Fibroblast of skin of right quadriceps (primary cell): Measurements from ENCODE around the gene PTK6.

Source experiments
- DNase-seq: peaks from one replicate; pipeline ENCODE4 v3.0.0-alpha.2; 2013

PTK6 gene

DNA sequence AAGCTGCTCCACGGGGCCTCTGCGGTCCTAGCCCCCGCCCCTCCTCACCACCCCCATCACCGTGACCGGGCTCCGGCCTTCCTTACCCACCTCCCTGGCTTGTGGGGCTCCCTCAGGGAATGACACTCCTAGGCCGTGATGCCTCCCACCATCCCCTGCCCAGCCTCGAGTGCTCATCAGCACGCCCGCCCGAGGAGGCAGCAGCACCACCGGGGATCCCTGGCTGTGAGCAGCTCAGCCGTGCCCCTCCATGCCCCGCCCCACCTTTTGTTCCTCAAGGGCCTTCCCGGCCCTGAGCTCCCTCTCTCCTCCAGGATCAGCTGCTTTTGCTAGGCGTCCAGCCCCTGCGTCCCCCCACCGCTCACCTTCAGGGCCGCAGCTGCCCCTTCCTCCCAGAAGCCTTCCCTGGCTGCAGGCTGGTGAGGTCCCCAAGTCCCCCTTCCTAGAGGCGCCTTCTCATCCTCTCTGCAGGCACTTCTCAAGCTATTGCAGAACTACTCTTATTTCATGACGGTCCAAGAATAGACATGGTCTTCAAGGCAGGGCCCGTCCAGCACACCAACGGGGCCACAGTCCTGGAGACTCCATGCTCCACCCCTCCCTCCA lies 19.8 kb upstream of the PTK6 start:
- no peak for DNase-seq

DNA sequence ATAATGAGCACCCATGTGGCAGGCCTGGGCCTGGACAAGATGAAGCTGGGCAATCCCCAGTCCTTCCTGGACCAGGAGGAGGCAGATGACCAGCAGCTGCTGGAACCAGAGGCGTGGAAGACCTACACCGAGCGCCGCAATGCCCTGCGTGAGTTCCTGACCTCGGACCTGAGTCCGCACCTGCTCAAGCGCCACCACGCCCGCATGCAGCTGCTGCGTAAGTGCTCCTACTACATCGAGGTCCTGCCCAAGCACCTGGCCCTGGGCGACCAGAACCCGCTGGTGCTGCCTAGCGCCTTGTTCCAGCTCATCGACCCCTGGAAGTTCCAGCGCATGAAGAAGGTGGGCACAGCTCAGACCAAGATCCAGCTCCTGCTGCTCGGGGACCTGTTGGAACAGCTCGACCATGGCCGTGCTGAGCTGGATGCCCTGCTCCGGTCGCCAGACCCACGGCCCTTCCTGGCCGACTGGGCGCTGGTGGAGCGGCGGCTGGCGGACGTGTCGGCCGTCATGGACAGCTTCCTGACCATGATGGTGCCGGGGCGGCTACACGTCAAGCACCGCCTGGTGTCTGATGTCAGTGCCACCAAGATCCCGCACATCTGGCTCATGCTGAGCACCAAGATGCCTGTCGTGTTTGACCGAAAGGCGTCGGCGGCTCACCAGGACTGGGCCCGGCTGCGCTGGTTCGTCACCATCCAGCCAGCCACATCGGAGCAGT lies 18.6 kb upstream of the PTK6 start:
- no peak for DNase-seq

DNA sequence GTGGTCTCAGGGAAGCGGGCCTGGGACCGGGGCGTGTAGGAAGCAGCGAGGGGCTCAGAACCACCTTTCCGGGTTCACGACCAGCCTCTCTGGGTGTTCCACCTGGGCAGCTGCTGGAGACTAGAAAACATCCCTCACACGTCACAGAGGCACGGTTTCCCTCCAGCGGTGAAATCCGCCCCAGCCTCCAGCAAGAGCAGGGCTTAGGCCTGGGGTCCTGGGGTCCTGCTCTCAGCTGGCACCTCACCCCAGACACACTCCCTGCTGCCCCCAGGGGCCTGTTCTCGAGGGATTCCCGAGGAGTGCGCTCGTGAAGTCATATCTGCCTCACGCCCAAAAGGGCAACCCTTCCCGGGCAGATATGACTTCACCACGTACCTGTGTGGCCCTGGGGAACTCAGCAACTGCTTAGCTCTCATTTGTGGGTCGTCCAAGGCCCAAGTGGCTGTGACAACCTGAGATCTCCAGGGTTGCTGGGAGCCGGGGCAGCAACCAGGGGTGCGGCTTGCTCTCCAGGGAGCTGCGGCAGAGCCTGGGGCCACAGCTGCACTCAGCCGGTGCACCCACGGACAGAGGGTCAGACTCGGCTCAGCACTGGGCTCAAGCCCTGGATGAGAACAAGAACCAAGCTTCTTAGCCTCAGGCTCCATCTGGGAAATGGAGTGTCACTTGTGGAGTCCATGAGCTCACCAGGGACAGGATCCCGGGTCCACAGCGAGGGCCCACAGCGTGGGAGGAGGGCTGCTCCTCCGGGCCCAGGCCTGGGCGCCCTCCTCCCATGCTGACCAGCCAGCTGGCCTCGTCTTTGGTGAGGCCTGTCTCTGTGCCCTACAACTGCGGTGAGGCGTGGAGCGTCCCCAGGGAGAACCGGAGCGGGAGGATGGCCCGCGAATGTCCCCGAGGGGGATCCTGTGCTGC lies 17.4 kb upstream of the PTK6 start:
- no peak for DNase-seq

DNA sequence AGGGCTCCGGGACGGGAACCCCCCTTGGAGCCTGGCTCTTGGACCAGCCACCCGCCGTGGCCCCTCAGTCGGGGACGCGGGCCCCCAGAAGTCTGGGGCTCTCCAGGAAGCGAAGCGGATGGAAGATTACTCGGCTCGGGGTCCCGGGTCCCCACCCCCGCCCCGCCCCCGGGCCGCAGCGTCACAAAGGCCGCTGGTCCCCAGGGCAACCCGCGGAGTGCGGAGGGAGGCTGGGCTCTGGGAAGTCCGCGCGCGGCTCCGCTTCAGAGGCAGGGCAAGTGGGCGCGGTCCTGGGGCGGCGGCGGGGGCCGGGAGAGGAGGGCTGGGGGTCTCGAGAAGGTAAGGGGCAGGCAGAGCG lies 16.7 kb upstream of the PTK6 start, which contains the start of gene FNDC11:
Gene FNDC11, plus strand, starts transcription at position 227 of the 358 bp plus-strand sequence. CDS start 1,505 bp downstream, outside the sequence.
- DNase-seq = no peak

DNA sequence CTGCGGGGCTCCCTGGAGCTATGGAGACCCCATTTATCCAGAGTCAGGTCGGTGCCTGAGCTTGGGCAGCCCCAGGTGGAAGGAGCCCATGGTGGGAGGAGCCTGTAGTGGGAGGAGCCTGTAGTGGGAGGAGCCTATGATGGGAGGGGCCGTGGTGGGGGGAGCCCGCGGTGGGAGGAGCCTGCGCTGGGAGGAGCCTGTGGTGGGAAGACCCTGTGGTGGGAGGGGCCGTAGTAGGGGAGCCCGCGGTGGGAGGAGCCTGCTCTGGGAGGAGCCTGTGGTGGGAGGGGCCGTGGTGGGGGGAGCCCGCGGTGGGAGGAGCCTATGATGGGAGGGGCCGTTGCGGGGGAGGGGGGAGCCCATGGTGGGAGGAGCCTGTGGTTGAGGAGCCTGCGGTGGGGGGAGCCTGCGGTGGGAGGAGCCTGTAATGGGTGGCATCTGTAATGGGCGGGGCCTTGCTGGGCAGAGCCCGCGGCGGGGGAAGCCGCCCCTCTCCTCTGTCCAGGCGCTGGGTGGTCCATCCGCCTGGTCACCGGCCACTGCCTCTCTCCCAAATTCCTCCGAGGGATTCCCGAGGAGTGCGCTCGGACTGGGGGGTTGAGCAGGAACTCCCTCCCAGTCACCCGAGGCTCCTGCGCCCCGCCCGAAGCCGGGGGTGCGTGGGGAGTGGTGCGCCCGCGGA lies 16.2 kb upstream of the PTK6 start:
- peak; percentile 78 for DNase-seq

GRCh38 chr20:63552481-63553249 lies 15.5 kb upstream of the PTK6 start:
- DNase-seq = no peak

DNA sequence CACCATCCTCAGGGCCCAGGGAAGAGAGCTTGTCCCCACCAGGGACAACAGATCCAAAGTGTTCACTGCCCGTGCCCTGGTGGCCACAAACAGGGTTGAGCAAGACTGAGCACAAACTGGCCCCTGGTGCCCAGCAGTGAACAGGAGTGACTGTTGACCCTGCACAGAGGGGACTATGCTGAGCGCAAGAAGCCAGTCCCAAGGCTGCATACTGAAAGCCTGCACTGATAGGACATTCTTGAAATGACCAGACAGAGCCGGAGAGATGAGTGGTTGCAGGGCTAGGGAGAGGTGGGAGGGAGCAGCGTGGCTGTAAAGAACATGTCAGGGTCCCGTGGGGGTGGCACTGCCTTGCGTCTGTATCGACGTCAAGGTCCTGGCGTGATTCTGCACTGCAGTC lies 13.9 kb upstream of the PTK6 start:
- DNase-seq = no peak

- DNase-seq = no peak
Measured at GRCh38 chr20:63549679-63550282, 12.6 kb upstream of the PTK6 start.

GRCh38 chr20:63549019-63549418 lies 11.8 kb upstream of the PTK6 start:
- DNase-seq = no peak

DNA sequence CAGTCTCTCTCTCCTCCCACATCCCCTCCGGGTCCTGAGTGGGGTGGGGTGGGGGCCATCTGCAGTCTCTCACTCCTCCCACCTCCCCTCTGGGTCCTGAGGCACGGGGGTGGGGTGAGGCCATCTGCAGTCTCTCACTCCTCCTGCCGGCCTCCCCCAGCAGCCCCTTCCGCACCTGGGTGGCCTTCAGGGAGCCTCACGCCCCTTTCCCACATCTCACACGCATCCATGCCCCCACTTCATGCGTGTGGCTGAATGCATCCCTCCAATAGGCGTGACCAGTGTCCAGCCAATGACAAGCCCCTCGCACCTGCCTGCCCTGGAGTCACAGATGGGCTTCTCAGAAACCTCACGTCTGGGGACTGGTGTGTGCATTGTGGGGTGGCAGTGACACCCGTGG lies 11.4 kb upstream of the PTK6 start:
- DNase-seq = no peak

GRCh38 chr20:63547725-63548480 lies 10.7 kb upstream of the PTK6 start, which contains the start of gene SRMS:
TSS of gene SRMS (minus strand) at chr20:63547749. CDS start at chr20:63547463, 286 bp downstream.
- no peak for DNase-seq

- no peak for DNase-seq
Measured at GRCh38 chr20:63546956-63547724, 10.0 kb upstream of the PTK6 start.

GRCh38 chr20:63546256-63546955 lies 9.2 kb upstream of the PTK6 start:
- DNase-seq = no peak

DNA sequence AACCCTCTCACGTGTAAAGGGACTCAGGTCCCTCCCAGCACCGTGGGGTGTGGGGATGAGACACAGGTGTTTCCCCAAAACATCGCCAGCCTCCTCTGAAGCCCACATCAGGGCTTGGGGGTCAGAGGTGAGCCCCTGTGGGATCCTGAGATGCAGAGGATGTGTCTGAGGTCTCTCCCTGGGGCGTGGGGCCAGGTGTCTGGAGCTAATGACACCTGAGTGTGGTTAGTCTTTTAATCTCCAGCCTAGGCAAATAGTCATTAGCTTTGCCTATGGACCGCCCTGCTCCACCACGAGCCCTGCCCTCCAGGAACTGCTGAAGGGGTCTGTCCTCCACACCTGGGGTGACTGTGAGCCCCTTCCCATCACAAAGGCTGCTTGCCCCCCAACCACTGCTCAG lies 8.6 kb upstream of the PTK6 start:
- DNase-seq = no peak

DNA sequence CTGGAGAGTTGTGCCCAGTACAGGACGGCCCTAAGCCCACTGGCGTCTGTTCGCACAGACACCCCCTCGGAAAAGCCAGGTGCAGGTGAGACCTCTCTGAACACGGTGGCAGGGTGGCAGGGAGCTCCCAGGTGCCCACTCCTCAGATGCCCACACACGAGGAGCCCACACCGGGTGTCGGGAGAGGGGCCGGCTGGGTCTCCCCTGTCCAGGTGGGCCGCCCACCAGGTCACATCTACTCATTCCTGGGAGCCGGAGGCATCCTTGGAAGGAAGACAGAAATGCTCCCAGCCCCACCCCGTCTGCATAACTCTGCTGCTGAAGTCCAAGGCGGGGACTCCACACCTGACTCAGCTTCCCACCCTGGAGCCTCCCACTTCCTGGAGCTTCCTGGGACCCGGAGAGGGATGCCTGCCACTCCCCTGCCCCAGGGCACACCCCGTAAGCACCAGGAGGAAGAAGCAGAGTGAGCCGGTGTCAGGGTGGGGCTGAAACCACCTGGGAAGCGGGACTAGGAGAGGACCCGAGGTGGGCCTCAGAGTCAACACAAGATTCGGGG lies 7.9 kb upstream of the PTK6 start:
- DNase-seq = no peak

DNA sequence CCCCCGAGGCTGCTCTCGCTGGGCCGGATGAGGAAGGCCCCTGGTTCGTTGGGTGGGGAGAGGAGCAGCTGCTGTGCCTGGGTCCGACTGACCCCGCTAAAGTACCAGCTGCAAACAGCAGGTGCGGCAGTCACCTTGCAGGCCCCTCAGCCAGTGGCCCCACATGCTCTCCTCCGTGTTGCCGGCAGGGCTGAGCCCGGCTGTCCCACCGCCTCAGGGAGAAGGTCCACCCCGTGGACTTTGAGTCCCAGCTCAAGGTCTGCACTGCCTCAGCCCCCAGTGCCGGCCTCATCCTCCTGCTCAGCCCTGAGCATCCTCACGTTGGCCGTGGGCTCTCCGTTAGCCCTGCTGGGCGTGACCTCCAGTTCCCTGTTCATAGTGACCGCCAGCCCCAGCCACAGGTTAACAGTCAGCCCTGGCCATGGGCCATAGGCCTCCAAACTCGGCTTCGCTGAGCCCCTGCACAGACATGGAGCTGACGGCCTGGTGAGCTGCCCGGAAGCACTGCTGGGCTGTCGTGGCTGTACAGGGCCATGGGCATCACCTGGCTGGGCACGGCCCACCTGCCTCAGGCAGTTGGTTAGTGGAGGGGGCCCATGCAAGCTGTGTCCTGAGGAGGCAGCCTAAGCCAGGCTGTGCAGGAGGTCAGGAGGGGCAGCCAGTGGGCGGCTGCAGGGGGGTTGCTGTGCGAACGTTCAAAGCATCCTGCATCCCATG lies 7.2 kb upstream of the PTK6 start:
- no peak for DNase-seq

DNA sequence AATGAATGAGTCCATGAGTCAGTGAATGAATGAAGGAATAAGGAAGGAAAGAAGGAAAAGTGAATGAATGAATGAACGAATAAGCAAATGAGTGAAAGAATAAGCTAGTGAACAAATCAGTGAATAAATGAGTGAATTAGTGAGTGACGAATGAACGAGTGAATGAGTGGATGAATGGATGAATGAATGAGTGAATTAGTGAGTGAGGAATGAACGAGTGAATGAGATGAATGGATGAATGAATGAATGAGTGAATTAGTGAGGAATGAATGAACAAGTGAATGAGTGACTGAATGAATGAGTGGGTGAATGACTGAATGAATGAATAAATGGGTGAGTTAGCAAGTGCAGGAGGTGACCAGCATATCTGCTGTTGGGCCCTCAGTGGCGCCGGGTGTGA lies 6.6 kb upstream of the PTK6 start:
- DNase-seq = no peak

DNA sequence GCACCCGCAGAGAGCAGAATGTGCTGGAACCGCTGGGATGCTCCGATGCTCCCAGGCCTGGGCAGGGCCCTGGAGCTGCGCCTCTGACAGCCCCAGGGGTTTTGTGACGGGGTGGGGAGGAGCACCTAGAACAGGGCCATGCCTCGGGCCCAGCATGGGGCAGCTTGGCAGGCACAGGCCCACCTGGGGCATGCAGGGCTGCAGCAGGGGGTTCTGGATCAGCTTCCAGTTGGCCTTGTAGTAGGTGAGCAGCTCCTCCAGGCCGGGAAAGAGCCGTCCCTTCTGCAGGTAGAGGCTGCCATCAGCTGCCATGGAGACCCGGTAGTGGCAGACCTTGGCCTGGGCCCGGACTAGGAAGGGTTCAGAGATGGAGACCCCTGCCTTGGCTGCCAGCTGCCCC lies 6.0 kb upstream of the PTK6 start:
- DNase-seq = no peak

GRCh38 chr20:63542696-63543095 lies 5.5 kb upstream of the PTK6 start:
- DNase-seq = no peak
